Measurements from ENCODE around the gene GNAQ. TPM values are rescaled to one million over a fixed set of nuclear protein-coding genes. Genes with fewer than 3 reads are reported as not detected.

Gene GNAQ
- total RNA-seq, 1 experiment from 2014 or later: 55.5 TPM

DNA sequence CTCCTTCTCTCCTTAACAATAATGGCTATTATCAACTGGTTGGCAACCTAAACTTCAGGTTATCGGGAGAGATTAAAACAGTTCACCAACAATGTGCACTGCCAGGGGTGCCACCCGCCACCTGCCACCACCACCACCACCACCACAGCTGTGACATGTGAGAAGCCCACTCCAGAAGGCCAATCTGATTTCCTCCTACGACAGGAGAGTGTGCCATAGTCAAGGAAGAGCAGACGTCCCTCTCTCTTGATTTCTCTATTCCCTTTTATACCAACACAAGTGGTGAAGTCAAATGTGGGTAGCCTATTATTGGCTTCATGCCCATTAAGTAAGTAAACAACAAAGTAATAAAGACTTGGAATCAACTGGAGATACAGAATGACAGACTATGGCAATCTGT, 22.4 kb downstream of the GNAQ start:
- ATAC-seq (no peak), DNase-seq (ENCODE audit: low spot score) (no peak)
- Mint-ChIP-seq H3K4me3 (no peak overlapping the region), H3K9me3 (no peaks in the 10 kb centered on the region), H3K27me3 (ENCODE audit: low read depth) (no peaks in the 10 kb centered on the region), H3K36me3 (no peaks in the 10 kb centered on the region), H3K27ac (no peak overlapping the region), H3K4me1 (peaks cover 53% of the 10 kb centered on the region)
- CTCF ChIA-PET: no interaction called here
- TF ChIP-seq ZBTB43 (CRISPR knock-in tag; IDR thresholded peaks at IDR 0.05): no peak
- TF ChIP-seq EMX1 (CRISPR knock-in tag; IDR thresholded peaks at IDR 0.05): no peak
- no peak for TF ChIP-seq GABPB1 (CRISPR knock-in tag; IDR thresholded peaks at IDR 0.05)
- TF ChIP-seq, protein P1, sequence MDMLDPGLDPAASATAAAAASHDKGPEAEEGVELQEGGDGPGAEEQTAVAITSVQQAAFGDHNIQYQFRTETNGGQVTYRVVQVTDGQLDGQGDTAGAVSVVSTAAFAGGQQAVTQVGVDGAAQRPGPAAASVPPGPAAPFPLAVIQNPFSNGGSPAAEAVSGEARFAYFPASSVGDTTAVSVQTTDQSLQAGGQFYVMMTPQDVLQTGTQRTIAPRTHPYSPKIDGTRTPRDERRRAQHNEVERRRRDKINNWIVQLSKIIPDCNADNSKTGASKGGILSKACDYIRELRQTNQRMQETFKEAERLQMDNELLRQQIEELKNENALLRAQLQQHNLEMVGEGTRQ (CRISPR knock-in tag; IDR thresholded peaks at IDR 0.05): no peak
- no peak for TF ChIP-seq ZSCAN18 (CRISPR knock-in tag; IDR thresholded peaks at IDR 0.05)
- TF ChIP-seq CBFB (CRISPR knock-in tag; IDR thresholded peaks at IDR 0.05; ENCODE audit: low read depth): no peak
- TF ChIP-seq ARID4B (CRISPR knock-in tag; IDR thresholded peaks at IDR 0.05; ENCODE audit: borderline replicate concordance): no peak
- TF ChIP-seq GRHL2 (CRISPR knock-in tag; IDR thresholded peaks at IDR 0.05; ENCODE audit: insufficient replicate concordance, severe bottlenecking): no peak
- no peak for TF ChIP-seq CREM (CRISPR knock-in tag; IDR thresholded peaks at IDR 0.05)
- POLR2A ChIA-PET: no interaction called here

DNA sequence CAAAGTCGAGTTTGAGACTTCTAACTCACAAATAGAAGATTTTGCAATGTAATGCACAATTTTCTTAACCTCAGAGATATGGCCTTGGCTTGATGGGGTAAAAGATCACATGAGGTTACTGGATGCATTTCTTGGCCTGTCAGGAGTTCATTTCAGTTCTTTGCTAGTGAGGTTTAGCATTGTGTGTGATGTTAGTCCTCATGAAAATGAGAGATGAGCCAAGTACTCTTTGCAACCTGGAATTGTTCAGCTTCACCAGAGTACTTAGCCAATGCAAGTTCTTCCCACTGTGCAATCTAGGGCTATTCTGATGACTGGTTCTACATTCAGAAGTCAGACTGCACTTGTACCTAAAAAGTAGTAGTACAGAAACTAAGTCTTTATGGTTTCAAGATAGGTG, 24.9 kb downstream of the GNAQ start:
- H3K27me3 Mint-ChIP-seq (ENCODE audit: low read depth): no peaks in the 10 kb centered on the region

More for the DNA sequence above, 24.9 kb downstream of the GNAQ start:
- no peak for DNase-seq (ENCODE audit: low spot score)
- H3K9me3 Mint-ChIP-seq: no peaks in the 10 kb centered on the region
- no peaks in the 10 kb centered on the region for H3K36me3 Mint-ChIP-seq
- H3K4me3 Mint-ChIP-seq: no peak overlapping the region
- ATAC-seq: no peak
- H3K27ac Mint-ChIP-seq: no peak overlapping the region
- peaks cover 43% of the 10 kb centered on the region for H3K4me1 Mint-ChIP-seq
- TF ChIP-seq NR3C1 (CRISPR knock-in tag; conservative IDR thresholded peaks at IDR 0.05; ENCODE audit: low read depth) (no peak), IRF2 (CRISPR knock-in tag; IDR thresholded peaks at IDR 0.05; ENCODE audit: borderline replicate concordance, low read depth) (no peak), ELF4 (CRISPR knock-in tag; IDR thresholded peaks at IDR 0.05; ENCODE audit: low read depth) (no peak), ATF1 (CRISPR knock-in tag; IDR thresholded peaks at IDR 0.05) (no peak), NR1H2 (CRISPR knock-in tag; IDR thresholded peaks at IDR 0.05) (no peak), KAT7 (CRISPR knock-in tag; IDR thresholded peaks at IDR 0.05; ENCODE audit: borderline replicate concordance) (no peak), RELA (CRISPR knock-in tag; IDR thresholded peaks at IDR 0.05; ENCODE audit: borderline replicate concordance) (no peak), MAX (CRISPR knock-in tag; IDR thresholded peaks at IDR 0.05) (no peak), GABPB1 (CRISPR knock-in tag; IDR thresholded peaks at IDR 0.05) (no peak), ZMAT4 (CRISPR knock-in tag; IDR thresholded peaks at IDR 0.05) (no peak), MYBL2 (CRISPR knock-in tag; IDR thresholded peaks at IDR 0.05) (no peak)
- TF ChIP-seq, protein P2, sequence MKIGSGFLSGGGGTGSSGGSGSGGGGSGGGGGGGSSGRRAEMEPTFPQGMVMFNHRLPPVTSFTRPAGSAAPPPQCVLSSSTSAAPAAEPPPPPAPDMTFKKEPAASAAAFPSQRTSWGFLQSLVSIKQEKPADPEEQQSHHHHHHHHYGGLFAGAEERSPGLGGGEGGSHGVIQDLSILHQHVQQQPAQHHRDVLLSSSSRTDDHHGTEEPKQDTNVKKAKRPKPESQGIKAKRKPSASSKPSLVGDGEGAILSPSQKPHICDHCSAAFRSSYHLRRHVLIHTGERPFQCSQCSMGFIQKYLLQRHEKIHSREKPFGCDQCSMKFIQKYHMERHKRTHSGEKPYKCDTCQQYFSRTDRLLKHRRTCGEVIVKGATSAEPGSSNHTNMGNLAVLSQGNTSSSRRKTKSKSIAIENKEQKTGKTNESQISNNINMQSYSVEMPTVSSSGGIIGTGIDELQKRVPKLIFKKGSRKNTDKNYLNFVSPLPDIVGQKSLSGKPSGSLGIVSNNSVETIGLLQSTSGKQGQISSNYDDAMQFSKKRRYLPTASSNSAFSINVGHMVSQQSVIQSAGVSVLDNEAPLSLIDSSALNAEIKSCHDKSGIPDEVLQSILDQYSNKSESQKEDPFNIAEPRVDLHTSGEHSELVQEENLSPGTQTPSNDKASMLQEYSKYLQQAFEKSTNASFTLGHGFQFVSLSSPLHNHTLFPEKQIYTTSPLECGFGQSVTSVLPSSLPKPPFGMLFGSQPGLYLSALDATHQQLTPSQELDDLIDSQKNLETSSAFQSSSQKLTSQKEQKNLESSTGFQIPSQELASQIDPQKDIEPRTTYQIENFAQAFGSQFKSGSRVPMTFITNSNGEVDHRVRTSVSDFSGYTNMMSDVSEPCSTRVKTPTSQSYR (CRISPR knock-in tag; IDR thresholded peaks at IDR 0.05): no peak
- TF ChIP-seq, protein P3, sequence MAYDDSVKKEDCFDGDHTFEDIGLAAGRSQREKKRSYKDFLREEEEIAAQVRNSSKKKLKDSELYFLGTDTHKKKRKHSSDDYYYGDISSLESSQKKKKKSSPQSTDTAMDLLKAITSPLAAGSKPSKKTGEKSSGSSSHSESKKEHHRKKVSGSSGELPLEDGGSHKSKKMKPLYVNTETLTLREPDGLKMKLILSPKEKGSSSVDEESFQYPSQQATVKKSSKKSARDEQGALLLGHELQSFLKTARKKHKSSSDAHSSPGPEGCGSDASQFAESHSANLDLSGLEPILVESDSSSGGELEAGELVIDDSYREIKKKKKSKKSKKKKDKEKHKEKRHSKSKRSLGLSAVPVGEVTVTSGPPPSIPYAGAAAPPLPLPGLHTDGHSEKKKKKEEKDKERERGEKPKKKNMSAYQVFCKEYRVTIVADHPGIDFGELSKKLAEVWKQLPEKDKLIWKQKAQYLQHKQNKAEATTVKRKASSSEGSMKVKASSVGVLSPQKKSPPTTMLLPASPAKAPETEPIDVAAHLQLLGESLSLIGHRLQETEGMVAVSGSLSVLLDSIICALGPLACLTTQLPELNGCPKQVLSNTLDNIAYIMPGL (CRISPR knock-in tag; IDR thresholded peaks at IDR 0.05): no peak
- POLR2A ChIA-PET: no interaction called here
- CTCF ChIA-PET: no interaction called here

Measured in WTC11 (cell line).